Epithelial cell of proximal tubule (primary cell): ENCODE measurements around the gene ZFPM1. TPM values are rescaled to one million over a fixed set of nuclear protein-coding genes. Genes with fewer than 3 reads are reported as not detected.

Source experiments
- DNase-seq: peaks from one replicate; pipeline ENCODE4 v3.0.0-alpha.2; 2011; ENCODE audit warnings: low read depth
- H3K4me3 ChIP-seq: 2 replicates; pipeline ENCODE4 v1.5.1; 2011; ENCODE audit warnings: low read depth, mild to moderate bottlenecking, low read length
- CTCF ChIP-seq: conservative IDR thresholded peaks from 2 replicates; pipeline ENCODE4 v1.5.1; 2012; ENCODE audit warnings: low read depth, mild to moderate bottlenecking, low read length
- total RNA-seq: library from RNA; depleted of rRNA; stranded (reverse); fragments of >200 nt; gene quantifications from 2 replicates; pipeline ENCODE4 v1.2.3, GENCODE V29; 2015

The ZFPM1 gene
- total RNA-seq, 1 donor from 2014 or later = 5.7 TPM

GRCh38 chr16:88418869-88419268 lies 34.2 kb upstream of the ZFPM1 start:
- DNase-seq = no peak
- no peak overlapping the region for H3K4me3 ChIP-seq
- no peak for TF ChIP-seq CTCF

GRCh38 chr16:88419790-88420189 lies 33.3 kb upstream of the ZFPM1 start:
- no peak for TF ChIP-seq CTCF
- H3K4me3 ChIP-seq = no peak overlapping the region
- DNase-seq = no peak

GRCh38 chr16:88420496-88420895 lies 32.6 kb upstream of the ZFPM1 start:
- no peak for DNase-seq
- no peak for TF ChIP-seq CTCF
- H3K4me3 ChIP-seq = no peak overlapping the region

GRCh38 chr16:88421301-88421700 lies 31.8 kb upstream of the ZFPM1 start:
- no peak overlapping the region for H3K4me3 ChIP-seq
- TF ChIP-seq CTCF = no peak
- DNase-seq = no peak

GRCh38 chr16:88421871-88422433 lies 31.1 kb upstream of the ZFPM1 start:
- TF ChIP-seq CTCF = no peak
- no peak overlapping the region for H3K4me3 ChIP-seq
- DNase-seq = no peak

GRCh38 chr16:88422733-88423447 lies 30.2 kb upstream of the ZFPM1 start:
- no peak overlapping the region for H3K4me3 ChIP-seq
- no peak for DNase-seq
- no peak for TF ChIP-seq CTCF

- DNase-seq = no peak
- no peak for TF ChIP-seq CTCF
- H3K4me3 ChIP-seq = no peak overlapping the region
Measured at GRCh38 chr16:88423448-88423850, 29.6 kb upstream of the ZFPM1 start.
